Smooth muscle cell of the brain vasculature (primary cell): Measurements from ENCODE around the gene OR13C4.
"Not testable (repeated sequence)": the region's sequence is repeated elsewhere in the genome, so short reads cannot be mapped to it uniquely, and the experiment has no call there.

Source experiments
- DNase-seq: peaks from one replicate; pipeline ENCODE4 v3.0.0-alpha.2; 2012; ENCODE audit warnings: low read depth, low spot score

OR13C4 gene

GRCh38 chr9:104527109-104527508, at the start of gene OR13C4:
Gene OR13C4 (minus strand): TSS chr9:104527209. CDS start chr9:104527209, 0 bp downstream.
- DNase-seq = no peak

GRCh38 chr9:104575456-104575855, 48.4 kb upstream of the OR13C4 start:
- no peak for DNase-seq

GRCh38 chr9:104572612-104573011, 45.6 kb upstream of the OR13C4 start:
- DNase-seq = no peak

- DNase-seq = no peak
Measured at GRCh38 chr9:104568868-104569267, 41.9 kb upstream of the OR13C4 start, which contains the start of gene OR13C8. Gene OR13C8 (plus strand): TSS chr9:104569168. CDS start chr9:104569168, 0 bp downstream.

- DNase-seq = no peak
Measured at GRCh38 chr9:104564358-104564757, 37.3 kb upstream of the OR13C4 start.

GRCh38 chr9:104556830-104557634, 30.0 kb upstream of the OR13C4 start:
- no peak for DNase-seq

- no peak for DNase-seq
Measured at GRCh38 chr9:104555521-104555920, 28.5 kb upstream of the OR13C4 start.

GRCh38 chr9:104553261-104553660, 26.3 kb upstream of the OR13C4 start:
- DNase-seq = no peak

- DNase-seq = no peak
Measured at GRCh38 chr9:104544644-104545043, 17.6 kb upstream of the OR13C4 start.

GRCh38 chr9:104539275-104539674, 12.3 kb upstream of the OR13C4 start:
- no peak for DNase-seq

GRCh38 chr9:104536756-104537155, 9.7 kb upstream of the OR13C4 start, which contains the start of gene OR13C3:
Gene OR13C3 (minus strand): TSS chr9:104536856. CDS start chr9:104536723, 133 bp downstream.
- DNase-seq = no peak

GRCh38 chr9:104520241-104520640, 6.8 kb downstream of the OR13C4 start:
- DNase-seq = not testable (repeated sequence)

GRCh38 chr9:104514901-104515300, 12.1 kb downstream of the OR13C4 start:
- DNase-seq = no peak

GRCh38 chr9:104506565-104506964, 20.4 kb downstream of the OR13C4 start:
- DNase-seq = no peak

GRCh38 chr9:104503963-104504362, 23.0 kb downstream of the OR13C4 start, which contains the start of gene OR13F1:
Gene OR13F1 (plus strand): TSS chr9:104504263. CDS start chr9:104504263, 0 bp downstream.
- no peak for DNase-seq

- no peak for DNase-seq
Measured at GRCh38 chr9:104503440-104503839, 23.6 kb downstream of the OR13C4 start.

GRCh38 chr9:104494808-104495207, 32.2 kb downstream of the OR13C4 start:
- DNase-seq = no peak

- DNase-seq = no peak
Measured at GRCh38 chr9:104485014-104485413, 42.0 kb downstream of the OR13C4 start.

- DNase-seq = no peak
Measured at GRCh38 chr9:104482921-104483570, 44.0 kb downstream of the OR13C4 start.
